WTC11 (cell line): ENCODE data around the gene TRIM45. TPM values are rescaled to one million over a fixed set of nuclear protein-coding genes. Genes with fewer than 3 reads are reported as not detected.

Experiments
- ATAC-seq: fragments of 200-7000 bp; cut with Tn5 transposase; 2 replicates; pipeline ENCODE4 v1.10.0; 2021; ENCODE audit warnings: mild to moderate bottlenecking, moderate library complexity
- CTCF ChIA-PET: fragments of 300-600 bp; sonication (Branson Sonifier 250); formaldehyde crosslinking; loops from one replicate; lab custom pipeline; 2021; ENCODE audit warnings: antibody characterized with exemption; lab: Charles Lee
- POLR2A ChIA-PET: fragments of 350-600 bp; sonication (Branson Sonifier 250); formaldehyde crosslinking; loops from one replicate; lab custom pipeline; 2021; ENCODE audit warnings: antibody characterized with exemption; lab: Charles Lee
- DNase-seq: peaks from one replicate; pipeline ENCODE4 v3.0.0; 2021; ENCODE audit warnings: low spot score
- H3K27ac Mint-ChIP-seq: 2 replicates; pipeline ENCODE4 v1.8.0; 2021; ENCODE audit warnings: mixed read lengths
- H3K27me3 Mint-ChIP-seq: 2 replicates; pipeline ENCODE4 v1.8.0; 2021; ENCODE audit warnings: low read depth, mild to moderate bottlenecking, moderate library complexity, mixed read lengths
- H3K36me3 Mint-ChIP-seq: 2 replicates; pipeline ENCODE4 v1.8.0; 2021; ENCODE audit warnings: mixed read lengths
- H3K4me1 Mint-ChIP-seq: 2 replicates; pipeline ENCODE4 v1.8.0; 2022; ENCODE audit warnings: mixed read lengths
- H3K4me3 Mint-ChIP-seq: 2 replicates; pipeline ENCODE4 v1.8.0; 2021; ENCODE audit warnings: mild to moderate bottlenecking, moderate library complexity, mixed read lengths
- H3K9me3 Mint-ChIP-seq: 2 replicates; pipeline ENCODE4 v1.8.0; 2021; ENCODE audit warnings: mixed read lengths
- FOXK1 ChIP-seq: sonication (generic); formaldehyde crosslinking; IDR thresholded peaks from 2 replicates; pipeline ENCODE4 v1.8.0; 2022; ENCODE audit warnings: mild to moderate bottlenecking, moderate library complexity, missing genetic modification reagents
- FOXP1 ChIP-seq: sonication (generic); formaldehyde crosslinking; IDR thresholded peaks from 2 replicates; pipeline ENCODE4 v1.8.0; 2022; ENCODE audit warnings: missing genetic modification reagents, mild to moderate bottlenecking, moderate library complexity, borderline replicate concordance
- GABPB1 ChIP-seq: sonication (generic); formaldehyde crosslinking; IDR thresholded peaks from 2 replicates; pipeline ENCODE4 v1.8.1; 2023; ENCODE audit warnings: mild to moderate bottlenecking, missing genetic modification reagents
- KAT7 ChIP-seq: sonication (generic); formaldehyde crosslinking; IDR thresholded peaks from 2 replicates; pipeline ENCODE4 v1.8.1; 2023; ENCODE audit warnings: missing genetic modification reagents, mild to moderate bottlenecking, borderline replicate concordance
- NR3C1 ChIP-seq: sonication (generic); formaldehyde crosslinking; conservative IDR thresholded peaks from 2 replicates; pipeline ENCODE4 v1.8.1; 2023; ENCODE audit warnings: low read depth, mild to moderate bottlenecking, missing genetic modification reagents
- RORB ChIP-seq: fragments of 250-450 bp; sonication (Bioruptor Pico); IDR thresholded peaks from 2 replicates; pipeline ENCODE4 v1.9.0; 2021; ENCODE audit warnings: mild to moderate bottlenecking
- TEAD1 ChIP-seq: sonication (generic); formaldehyde crosslinking; IDR thresholded peaks from 2 replicates; pipeline ENCODE4 v1.8.0; 2022; ENCODE audit warnings: mild to moderate bottlenecking, missing genetic modification reagents
- ZNF138 ChIP-seq: sonication (generic); formaldehyde crosslinking; conservative IDR thresholded peaks from 2 replicates; pipeline ENCODE4 v1.8.1; 2022; ENCODE audit warnings: mild to moderate bottlenecking, moderate library complexity, missing genetic modification reagents
- total RNA-seq: library from RNA; stranded (reverse); gene quantifications from 3 replicates; pipeline ENCODE4 v1.2.3, GENCODE V29; 2021
- TF ChIP-seq, protein P1 (sequence below): sonication (generic); formaldehyde crosslinking; IDR thresholded peaks from 2 replicates; pipeline ENCODE4 v1.8.0; 2023; ENCODE audit warnings: missing genetic modification reagents, mild to moderate bottlenecking, borderline replicate concordance
- TF ChIP-seq, protein P2 (sequence below): fragments of 250-450 bp; sonication (Bioruptor Pico); IDR thresholded peaks from 2 replicates; pipeline ENCODE4 v1.9.0; 2021; ENCODE audit warnings: moderate library complexity, mild to moderate bottlenecking, inconsistent platforms, borderline replicate concordance
- TF ChIP-seq, protein P3 (sequence below): sonication (generic); formaldehyde crosslinking; IDR thresholded peaks from 2 replicates; pipeline ENCODE4 v1.8.0; 2022; ENCODE audit warnings: mild to moderate bottlenecking, missing genetic modification reagents
- TF ChIP-seq, protein P4 (sequence below): sonication (generic); formaldehyde crosslinking; IDR thresholded peaks from 2 replicates; pipeline ENCODE4 v1.8.0; 2022; ENCODE audit warnings: missing genetic modification reagents

Gene TRIM45
- total RNA-seq, 1 experiment from 2014 or later = 11.8 TPM

DNA sequence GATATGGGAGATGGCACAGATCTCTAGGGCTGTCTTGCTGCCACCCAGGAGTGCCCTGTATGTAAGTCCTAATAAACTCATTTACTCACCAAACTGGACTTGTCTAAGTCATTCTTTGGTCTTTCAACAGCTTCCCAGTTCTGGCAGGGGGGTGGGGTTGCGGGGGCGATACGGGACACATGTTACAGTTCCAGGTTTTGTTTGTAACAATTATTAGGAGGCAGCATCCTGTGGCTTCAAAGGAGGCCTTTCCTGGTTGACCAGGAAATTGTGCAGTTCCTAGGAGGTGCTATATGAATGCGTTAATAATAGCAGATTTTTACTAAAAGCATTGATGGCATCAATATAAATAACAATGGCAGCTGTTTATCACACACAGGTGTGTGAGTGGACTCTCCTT, 42.7 kb upstream of the TRIM45 start:
- Mint-ChIP-seq H3K27ac (no peak overlapping the region), H3K36me3 (peaks cover 3% of the 10 kb centered on the region; the same call in 1 of the 2 replicates), H3K27me3 (no peaks in the 10 kb centered on the region; the same call in 1 of the 2 replicates)
- CTCF ChIA-PET = interaction anchor here (0.6 kb wide), 1 partner anchor 14 kb away, joined by 3 read pairs; no protein-coding TSS in a partner anchor
- no peak for ATAC-seq
- DNase-seq = no peak
- TF ChIP-seq, protein P1, sequence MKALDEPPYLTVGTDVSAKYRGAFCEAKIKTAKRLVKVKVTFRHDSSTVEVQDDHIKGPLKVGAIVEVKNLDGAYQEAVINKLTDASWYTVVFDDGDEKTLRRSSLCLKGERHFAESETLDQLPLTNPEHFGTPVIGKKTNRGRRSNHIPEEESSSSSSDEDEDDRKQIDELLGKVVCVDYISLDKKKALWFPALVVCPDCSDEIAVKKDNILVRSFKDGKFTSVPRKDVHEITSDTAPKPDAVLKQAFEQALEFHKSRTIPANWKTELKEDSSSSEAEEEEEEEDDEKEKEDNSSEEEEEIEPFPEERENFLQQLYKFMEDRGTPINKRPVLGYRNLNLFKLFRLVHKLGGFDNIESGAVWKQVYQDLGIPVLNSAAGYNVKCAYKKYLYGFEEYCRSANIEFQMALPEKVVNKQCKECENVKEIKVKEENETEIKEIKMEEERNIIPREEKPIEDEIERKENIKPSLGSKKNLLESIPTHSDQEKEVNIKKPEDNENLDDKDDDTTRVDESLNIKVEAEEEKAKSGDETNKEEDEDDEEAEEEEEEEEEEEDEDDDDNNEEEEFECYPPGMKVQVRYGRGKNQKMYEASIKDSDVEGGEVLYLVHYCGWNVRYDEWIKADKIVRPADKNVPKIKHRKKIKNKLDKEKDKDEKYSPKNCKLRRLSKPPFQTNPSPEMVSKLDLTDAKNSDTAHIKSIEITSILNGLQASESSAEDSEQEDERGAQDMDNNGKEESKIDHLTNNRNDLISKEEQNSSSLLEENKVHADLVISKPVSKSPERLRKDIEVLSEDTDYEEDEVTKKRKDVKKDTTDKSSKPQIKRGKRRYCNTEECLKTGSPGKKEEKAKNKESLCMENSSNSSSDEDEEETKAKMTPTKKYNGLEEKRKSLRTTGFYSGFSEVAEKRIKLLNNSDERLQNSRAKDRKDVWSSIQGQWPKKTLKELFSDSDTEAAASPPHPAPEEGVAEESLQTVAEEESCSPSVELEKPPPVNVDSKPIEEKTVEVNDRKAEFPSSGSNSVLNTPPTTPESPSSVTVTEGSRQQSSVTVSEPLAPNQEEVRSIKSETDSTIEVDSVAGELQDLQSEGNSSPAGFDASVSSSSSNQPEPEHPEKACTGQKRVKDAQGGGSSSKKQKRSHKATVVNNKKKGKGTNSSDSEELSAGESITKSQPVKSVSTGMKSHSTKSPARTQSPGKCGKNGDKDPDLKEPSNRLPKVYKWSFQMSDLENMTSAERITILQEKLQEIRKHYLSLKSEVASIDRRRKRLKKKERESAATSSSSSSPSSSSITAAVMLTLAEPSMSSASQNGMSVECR (CRISPR knock-in tag) = no peak
- TF ChIP-seq, protein P2, sequence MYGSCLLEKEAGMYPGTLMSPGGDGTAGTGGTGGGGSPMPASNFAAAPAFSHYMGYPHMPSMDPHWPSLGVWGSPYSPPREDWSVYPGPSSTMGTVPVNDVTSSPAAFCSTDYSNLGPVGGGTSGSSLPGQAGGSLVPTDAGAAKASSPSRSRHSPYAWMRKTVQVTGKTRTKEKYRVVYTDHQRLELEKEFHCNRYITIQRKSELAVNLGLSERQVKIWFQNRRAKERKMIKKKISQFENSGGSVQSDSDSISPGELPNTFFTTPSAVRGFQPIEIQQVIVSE = no peak
- no peak for TF ChIP-seq FOXP1
- TF ChIP-seq GABPB1 (CRISPR knock-in tag) = no peak
- TF ChIP-seq TEAD1 (CRISPR knock-in tag) = no peak
- TF ChIP-seq, protein P3, sequence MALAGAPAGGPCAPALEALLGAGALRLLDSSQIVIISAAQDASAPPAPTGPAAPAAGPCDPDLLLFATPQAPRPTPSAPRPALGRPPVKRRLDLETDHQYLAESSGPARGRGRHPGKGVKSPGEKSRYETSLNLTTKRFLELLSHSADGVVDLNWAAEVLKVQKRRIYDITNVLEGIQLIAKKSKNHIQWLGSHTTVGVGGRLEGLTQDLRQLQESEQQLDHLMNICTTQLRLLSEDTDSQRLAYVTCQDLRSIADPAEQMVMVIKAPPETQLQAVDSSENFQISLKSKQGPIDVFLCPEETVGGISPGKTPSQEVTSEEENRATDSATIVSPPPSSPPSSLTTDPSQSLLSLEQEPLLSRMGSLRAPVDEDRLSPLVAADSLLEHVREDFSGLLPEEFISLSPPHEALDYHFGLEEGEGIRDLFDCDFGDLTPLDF (CRISPR knock-in tag) = no peak
- TF ChIP-seq FOXK1 (CRISPR knock-in tag) = no peak
- TF ChIP-seq, protein P4, sequence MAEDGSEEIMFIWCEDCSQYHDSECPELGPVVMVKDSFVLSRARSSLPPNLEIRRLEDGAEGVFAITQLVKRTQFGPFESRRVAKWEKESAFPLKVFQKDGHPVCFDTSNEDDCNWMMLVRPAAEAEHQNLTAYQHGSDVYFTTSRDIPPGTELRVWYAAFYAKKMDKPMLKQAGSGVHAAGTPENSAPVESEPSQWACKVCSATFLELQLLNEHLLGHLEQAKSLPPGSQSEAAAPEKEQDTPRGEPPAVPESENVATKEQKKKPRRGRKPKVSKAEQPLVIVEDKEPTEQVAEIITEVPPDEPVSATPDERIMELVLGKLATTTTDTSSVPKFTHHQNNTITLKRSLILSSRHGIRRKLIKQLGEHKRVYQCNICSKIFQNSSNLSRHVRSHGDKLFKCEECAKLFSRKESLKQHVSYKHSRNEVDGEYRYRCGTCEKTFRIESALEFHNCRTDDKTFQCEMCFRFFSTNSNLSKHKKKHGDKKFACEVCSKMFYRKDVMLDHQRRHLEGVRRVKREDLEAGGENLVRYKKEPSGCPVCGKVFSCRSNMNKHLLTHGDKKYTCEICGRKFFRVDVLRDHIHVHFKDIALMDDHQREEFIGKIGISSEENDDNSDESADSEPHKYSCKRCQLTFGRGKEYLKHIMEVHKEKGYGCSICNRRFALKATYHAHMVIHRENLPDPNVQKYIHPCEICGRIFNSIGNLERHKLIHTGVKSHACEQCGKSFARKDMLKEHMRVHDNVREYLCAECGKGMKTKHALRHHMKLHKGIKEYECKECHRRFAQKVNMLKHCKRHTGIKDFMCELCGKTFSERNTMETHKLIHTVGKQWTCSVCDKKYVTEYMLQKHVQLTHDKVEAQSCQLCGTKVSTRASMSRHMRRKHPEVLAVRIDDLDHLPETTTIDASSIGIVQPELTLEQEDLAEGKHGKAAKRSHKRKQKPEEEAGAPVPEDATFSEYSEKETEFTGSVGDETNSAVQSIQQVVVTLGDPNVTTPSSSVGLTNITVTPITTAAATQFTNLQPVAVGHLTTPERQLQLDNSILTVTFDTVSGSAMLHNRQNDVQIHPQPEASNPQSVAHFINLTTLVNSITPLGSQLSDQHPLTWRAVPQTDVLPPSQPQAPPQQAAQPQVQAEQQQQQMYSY (CRISPR knock-in tag) = no peak
- TF ChIP-seq, all 79 proteins: peak for 0
- POLR2A ChIA-PET = interaction anchor here (0.6 kb wide), 1 partner anchor 8 kb away, joined by 3 read pairs; no protein-coding TSS in a partner anchor
- Mint-ChIP-seq H3K4me1 (peaks cover 20% of the 10 kb centered on the region), H3K9me3 (peaks cover 15% of the 10 kb centered on the region), H3K4me3 (no peak overlapping the region)

DNA sequence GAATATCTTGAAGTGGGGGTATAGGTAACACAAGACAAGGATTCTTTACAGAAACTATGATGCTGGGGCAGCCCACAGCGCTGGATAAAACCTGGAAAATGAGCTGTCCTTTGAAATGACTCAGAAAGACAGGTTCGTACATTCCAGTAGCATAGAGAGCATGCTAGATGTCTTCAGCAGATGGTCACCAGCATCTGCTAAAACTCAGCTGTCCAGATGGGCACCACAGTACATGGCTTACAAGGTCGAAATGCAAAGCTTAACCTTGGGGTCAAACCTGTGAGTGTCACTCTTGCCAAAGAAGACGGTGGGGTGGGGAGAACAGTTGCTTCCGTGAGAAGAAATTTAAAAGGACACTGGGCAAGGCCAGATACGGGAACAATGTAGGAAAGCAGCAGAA, 41.3 kb upstream of the TRIM45 start:
- DNase-seq (no peak), ATAC-seq (no peak)
- Mint-ChIP-seq H3K4me1 (peaks cover 22% of the 10 kb centered on the region), H3K4me3 (no peak overlapping the region), H3K36me3 (peaks cover 12% of the 10 kb centered on the region), H3K9me3 (peaks cover 26% of the 10 kb centered on the region), H3K27ac (no peak overlapping the region), H3K27me3 (peaks cover 3% of the 10 kb centered on the region; the same call in 1 of the 2 replicates)
- TF ChIP-seq NR3C1 (CRISPR knock-in tag) = no peak
- TF ChIP-seq TEAD1 (CRISPR knock-in tag) = no peak
- no peak for TF ChIP-seq RORB (CRISPR knock-in tag)
- no peak for TF ChIP-seq ZNF138 (CRISPR knock-in tag)
- no peak for TF ChIP-seq KAT7 (CRISPR knock-in tag)
- POLR2A ChIA-PET = interaction anchor here (1.0 kb wide), 1 partner anchor 373 kb away, joined by 3 read pairs; no protein-coding TSS in a partner anchor
- CTCF ChIA-PET = interaction anchor here (1.2 kb wide), 2 partner anchors 34 to 122 kb away, joined by 5 read pairs; no protein-coding TSS in a partner anchor
